ENCODE data around the gene CNTNAP5.

The CNTNAP5 gene

GRCh38 chr2:124647245-124647644 lies 622.2 kb downstream of the CNTNAP5 start:
- no peak for DNase-seq

GRCh38 chr2:124647663-124648062 lies 622.6 kb downstream of the CNTNAP5 start:
- DNase-seq: no peak

- DNase-seq: no peak
Observed at GRCh38 chr2:124649001-124649400, 623.9 kb downstream of the CNTNAP5 start.

- DNase-seq: no peak
Observed at GRCh38 chr2:124652099-124652498, 627.0 kb downstream of the CNTNAP5 start.

- no peak for DNase-seq
Observed at GRCh38 chr2:124658373-124658772, 633.3 kb downstream of the CNTNAP5 start.

- DNase-seq: no peak
Observed at GRCh38 chr2:124661558-124661957, 636.5 kb downstream of the CNTNAP5 start.

GRCh38 chr2:124662946-124663644 lies 638.0 kb downstream of the CNTNAP5 start:
- DNase-seq: no peak

- no peak for DNase-seq
Observed at GRCh38 chr2:124663645-124663997, 638.5 kb downstream of the CNTNAP5 start.

GRCh38 chr2:124664363-124664762 lies 639.3 kb downstream of the CNTNAP5 start:
- DNase-seq: no peak

- DNase-seq: no peak
Observed at GRCh38 chr2:124666976-124667375, 641.9 kb downstream of the CNTNAP5 start.

- no peak for DNase-seq
Observed at GRCh38 chr2:124668161-124668560, 643.1 kb downstream of the CNTNAP5 start.

GRCh38 chr2:124670187-124670586 lies 645.1 kb downstream of the CNTNAP5 start:
- no peak for DNase-seq

- DNase-seq: no peak
Observed at GRCh38 chr2:124678043-124678442, 653.0 kb downstream of the CNTNAP5 start.

GRCh38 chr2:124683536-124684428 lies 658.7 kb downstream of the CNTNAP5 start:
- no peak for DNase-seq

GRCh38 chr2:124689348-124689747 lies 664.3 kb downstream of the CNTNAP5 start:
- DNase-seq: no peak

- DNase-seq: no peak
Observed at GRCh38 chr2:124692216-124692615, 667.1 kb downstream of the CNTNAP5 start.

- DNase-seq: no peak
Observed at GRCh38 chr2:124692707-124693106, 667.6 kb downstream of the CNTNAP5 start.

- no peak for DNase-seq
Observed at GRCh38 chr2:124693156-124693555, 668.1 kb downstream of the CNTNAP5 start.

GRCh38 chr2:124698979-124699565 lies 674.0 kb downstream of the CNTNAP5 start:
- DNase-seq: no peak

- DNase-seq: no peak
Observed at GRCh38 chr2:124702777-124703176, 677.7 kb downstream of the CNTNAP5 start.

- DNase-seq: no peak
Observed at GRCh38 chr2:124704071-124704925, 679.2 kb downstream of the CNTNAP5 start.

GRCh38 chr2:124708661-124709060 lies 683.6 kb downstream of the CNTNAP5 start:
- DNase-seq: no peak

GRCh38 chr2:124713969-124714368 lies 688.9 kb downstream of the CNTNAP5 start:
- DNase-seq: no peak

Data from NCI-H1436 treated with DMSO at 0.1 percent for 48 hours (cell line).